ENCODE measurements around the gene EYS. TPM values are rescaled to one million over a fixed set of nuclear protein-coding genes. Genes with fewer than 3 reads are reported as not detected.

Gene EYS
- total RNA-seq, 4 donors from 2014 or later = 0.15 TPM; not detected in 3

- Histone ChIP-seq H3K4me3 (no peak overlapping the region), H3K4me1 (no peaks in the 10 kb centered on the region), H3K36me3 (no peaks in the 10 kb centered on the region), H3K27me3 (no peaks in the 10 kb centered on the region), H3K27ac (no peak overlapping the region), H3K9me3 (peaks cover 0 to 10% (median 0%) of the 10 kb centered on the region in 3 donors)
- WGBS, 2 donors (ENCODE audit: low coverage in 1 of 2) = 80 to 88% methylated on average over 3 to 4 of the region's 5 CpGs
- no peak for TF ChIP-seq POLR2A (IDR thresholded peaks at IDR 0.05)
- no peak for TF ChIP-seq EP300 (IDR thresholded peaks at IDR 0.05)
- TF ChIP-seq CTCF (IDR thresholded peaks at IDR 0.05) = no peak
- TF ChIP-seq POLR2AphosphoS5 (IDR thresholded peaks at IDR 0.05) = no peak
- ATAC-seq = no peak
Observed at GRCh38 chr6:63887002-63887751, 1819.8 kb downstream of the EYS start.

GRCh38 chr6:63886341-63886740 lies 1820.7 kb downstream of the EYS start:
- TF ChIP-seq EP300 (IDR thresholded peaks at IDR 0.05) = no peak
- Histone ChIP-seq H3K4me1 (no peaks in the 10 kb centered on the region), H3K27me3 (no peaks in the 10 kb centered on the region), H3K36me3 (no peaks in the 10 kb centered on the region), H3K9me3 (peaks cover 0 to 10% (median 0%) of the 10 kb centered on the region in 3 donors), H3K4me3 (no peak overlapping the region), H3K27ac (no peak overlapping the region)
- no peak for ATAC-seq
- 24 to 37% methylated on average over 3 of the region's 3 CpGs for WGBS, 2 donors (ENCODE audit: low coverage in 1 of 2)

- no peak for TF ChIP-seq EP300 (IDR thresholded peaks at IDR 0.05)
- no peak for TF ChIP-seq POLR2AphosphoS5 (IDR thresholded peaks at IDR 0.05)
- TF ChIP-seq CTCF (IDR thresholded peaks at IDR 0.05) = no peak
- no peak for TF ChIP-seq POLR2A (IDR thresholded peaks at IDR 0.05)
- Histone ChIP-seq H3K27me3 (no peaks in the 10 kb centered on the region), H3K4me1 (no peaks in the 10 kb centered on the region), H3K36me3 (no peaks in the 10 kb centered on the region), H3K9me3 (peaks cover 0 to 14% (median 0%) of the 10 kb centered on the region in 3 donors), H3K4me3 (no peak overlapping the region), H3K27ac (no peak overlapping the region)
- no peak for ATAC-seq
- 80 to 85% methylated on average over 4 to 6 of the region's 6 CpGs for WGBS, 2 donors (ENCODE audit: low coverage in 1 of 2)
Observed at GRCh38 chr6:63883597-63883996, 1823.4 kb downstream of the EYS start.

GRCh38 chr6:63882208-63882607 lies 1824.8 kb downstream of the EYS start:
- Histone ChIP-seq H3K27me3 (no peaks in the 10 kb centered on the region), H3K4me1 (no peaks in the 10 kb centered on the region), H3K4me3 (no peak overlapping the region), H3K9me3 (peaks cover 0 to 12% (median 0%) of the 10 kb centered on the region in 3 donors), H3K27ac (no peak overlapping the region), H3K36me3 (no peaks in the 10 kb centered on the region)
- WGBS, 2 donors (ENCODE audit: low coverage in 1 of 2) = 67 to 79% methylated on average over 4 of the region's 4 CpGs
- ATAC-seq = no peak
- TF ChIP-seq EP300 (IDR thresholded peaks at IDR 0.05) = no peak
- no peak for TF ChIP-seq POLR2A (IDR thresholded peaks at IDR 0.05)
- no peak for TF ChIP-seq POLR2AphosphoS5 (IDR thresholded peaks at IDR 0.05)
- TF ChIP-seq CTCF (IDR thresholded peaks at IDR 0.05) = no peak

GRCh38 chr6:63881791-63882190 lies 1825.2 kb downstream of the EYS start:
- no peaks in the 10 kb centered on the region for H3K4me1 ChIP-seq
- no peaks in the 10 kb centered on the region for H3K27me3 ChIP-seq
- no peak for ATAC-seq
- TF ChIP-seq CTCF (IDR thresholded peaks at IDR 0.05) (no peak), EP300 (IDR thresholded peaks at IDR 0.05) (no peak), POLR2A (IDR thresholded peaks at IDR 0.05) (no peak), POLR2AphosphoS5 (IDR thresholded peaks at IDR 0.05) (no peak)
- H3K9me3 ChIP-seq = peaks cover 0 to 13% (median 0%) of the 10 kb centered on the region in 3 donors
- no peak overlapping the region for H3K27ac ChIP-seq
- 73 to 80% methylated on average over 1 of the region's 1 CpG for WGBS, 2 donors (ENCODE audit: low coverage in 1 of 2)
- H3K4me3 ChIP-seq = no peak overlapping the region
- no peaks in the 10 kb centered on the region for H3K36me3 ChIP-seq

Data from gastroesophageal sphincter (tissue), 4 donors.